CD4-positive, alpha-beta T cell (primary cell): ENCODE data around the gene SYF2. TPM values are rescaled to one million over a fixed set of nuclear protein-coding genes. Genes with fewer than 3 reads are reported as not detected.

Source experiments
- ATAC-seq: fragments of 200-7000 bp; cut with Tn5 transposase; one replicate; pipeline ENCODE4 v1.10.0; 2022; ENCODE audit warnings: mild to moderate bottlenecking; ENCODE audit not compliant: poor library complexity
- CTCF ChIA-PET: fragments of 350-600 bp; sonication (Branson Sonifier 250); formaldehyde crosslinking; loops from one replicate; lab custom pipeline; 2021; ENCODE audit warnings: antibody characterized with exemption, inconsistent platforms; lab: Charles Lee
- POLR2A ChIA-PET: fragments of 350-600 bp; sonication (Branson Sonifier 250); formaldehyde crosslinking; loops from one replicate; lab custom pipeline; 2021; ENCODE audit warnings: antibody characterized with exemption, inconsistent platforms; lab: Charles Lee
- DNase-seq, 14 experiments: peaks; one replicate each; pipeline ENCODE4 v3.0.0-alpha.2; 2013 to 2020; ENCODE audit warnings: mixed read lengths in 2 of 14
- H3K27ac ChIP-seq, 2 donors: one replicate each; pipeline versions ENCODE4 v1.5.1 to v1.7.0; 2013; ENCODE audit warnings: low read length in 2 of 2, low read depth in 1 of 2, mild to moderate bottlenecking in 1 of 2
- H3K27me3 ChIP-seq, 2 experiments: 1 replicate in 1 of 2; 2 replicates in 1 of 2; pipeline versions ENCODE4 v1.6.1 to v1.7.0; 2013; ENCODE audit warnings: low read length in 2 of 2, control low read depth in 1 of 2, mild to moderate bottlenecking in 1 of 2, moderate library complexity in 1 of 2; ENCODE audit not compliant: insufficient read depth in 2 of 2, control insufficient read depth in 1 of 2
- H3K36me3 ChIP-seq: one replicate; pipeline ENCODE4 v1.6.1; 2013; ENCODE audit warnings: low read length, control low read depth; ENCODE audit not compliant: insufficient read depth
- H3K4me1 ChIP-seq: one replicate; pipeline ENCODE4 v1.6.1; 2013; ENCODE audit warnings: low read length, control low read depth; ENCODE audit not compliant: insufficient read depth
- H3K4me3 ChIP-seq: one replicate; pipeline ENCODE4 v1.5.1; 2013; ENCODE audit warnings: mild to moderate bottlenecking, low read length, moderate library complexity
- H3K9me3 ChIP-seq, 2 experiments: 1 replicate in 1 of 2; 2 replicates in 1 of 2; pipeline versions ENCODE4 v1.6.1 to v1.7.0; 2013; ENCODE audit warnings: low read length in 2 of 2, mild to moderate bottlenecking in 2 of 2, control low read depth in 1 of 2, moderate library complexity in 1 of 2; ENCODE audit not compliant: control insufficient read depth in 1 of 2, insufficient read depth in 1 of 2
- H3K27ac Mint-ChIP-seq: one replicate; pipeline ENCODE4 v1.8.0; 2020; ENCODE audit warnings: mixed read lengths
- H3K27me3 Mint-ChIP-seq: one replicate; pipeline ENCODE4 v1.8.0; 2021; ENCODE audit warnings: mixed read lengths
- H3K36me3 Mint-ChIP-seq: one replicate; pipeline ENCODE4 v1.8.0; 2021; ENCODE audit warnings: low read depth, mixed read lengths
- H3K4me1 Mint-ChIP-seq: one replicate; pipeline ENCODE4 v1.8.0; 2021; ENCODE audit warnings: low read depth, mixed read lengths
- H3K4me3 Mint-ChIP-seq: one replicate; pipeline ENCODE4 v1.8.0; 2020; ENCODE audit warnings: mild to moderate bottlenecking, mixed read lengths
- H3K9me3 Mint-ChIP-seq: one replicate; pipeline ENCODE4 v1.8.0; 2020; ENCODE audit warnings: mixed read lengths
- CTCF ChIP-seq: fragments of 200-600 bp; IDR thresholded peaks from one replicate; pipeline ENCODE4 v1.8.0; 2022; ENCODE audit warnings: antibody characterized with exemption, mild to moderate bottlenecking
- intact Hi-C, 2 experiments: fragments of 100-400 bp; cut with DNase I in 1 of 2; cut with micrococcal nuclease in 1 of 2; formaldehyde crosslinking; loops; one replicate each; pipeline versions ENCODE4 v1.15.1 to v1.9.0; 2023 to 2025; cut with DNase I, micrococcal nuclease
- total RNA-seq, 174 experiments: library from RNA in 2 of 174; stranded (reverse) in 2 of 174; gene quantifications; one replicate each; pipeline ENCODE4 v1.2.3 and lab custom pipeline; 2021 to 2026

The SYF2 gene
- total RNA-seq, 2 experiments from 2014 or later: 93.3 to 98.9 TPM

GRCh38 chr1:25194572-25195020 lies 37.7 kb downstream of the SYF2 start:
- Mint-ChIP-seq H3K4me1 (peaks cover 18% of the 10 kb centered on the region), H3K4me3 (no peak overlapping the region), H3K9me3 (no peaks in the 10 kb centered on the region), H3K27ac (no peak overlapping the region), H3K27me3 (no peaks in the 10 kb centered on the region), H3K36me3 (no peaks in the 10 kb centered on the region)
- H3K36me3 ChIP-seq: no peaks in the 10 kb centered on the region
- H3K27ac ChIP-seq: no peak overlapping the region
- no peak for TF ChIP-seq CTCF
- ChIA-PET POLR2A (interaction anchor here (0.6 kb wide), 1 partner anchor 266 kb away, joined by 3 read pairs; no protein-coding TSS in a partner anchor), CTCF (no interaction called here)
- intact Hi-C loops: no loop called here
- no peak for DNase-seq
- peaks cover 0 to 2% of the 10 kb centered on the region in 2 experiments for H3K27me3 ChIP-seq
- no peaks in the 10 kb centered on the region for H3K9me3 ChIP-seq
- no peak for ATAC-seq
- H3K4me3 ChIP-seq: no peak overlapping the region
- H3K4me1 ChIP-seq: peaks cover 6% of the 10 kb centered on the region

GRCh38 chr1:25194054-25194453 lies 38.2 kb downstream of the SYF2 start:
- no peaks in the 10 kb centered on the region for H3K9me3 ChIP-seq
- no peak for TF ChIP-seq CTCF
- no peaks in the 10 kb centered on the region for H3K36me3 ChIP-seq
- Mint-ChIP-seq H3K36me3 (no peaks in the 10 kb centered on the region), H3K27me3 (no peaks in the 10 kb centered on the region), H3K4me3 (no peak overlapping the region), H3K27ac (no peak overlapping the region), H3K9me3 (no peaks in the 10 kb centered on the region), H3K4me1 (peaks cover 18% of the 10 kb centered on the region)
- DNase-seq: no peak
- no peak for ATAC-seq
- H3K4me3 ChIP-seq: no peak overlapping the region
- POLR2A ChIA-PET: interaction anchor here (0.6 kb wide), 1 partner anchor 266 kb away, joined by 3 read pairs; no protein-coding TSS in a partner anchor
- intact Hi-C loops: no loop called here
- peaks cover 0 to 2% of the 10 kb centered on the region in 2 experiments for H3K27me3 ChIP-seq
- peaks cover 6% of the 10 kb centered on the region for H3K4me1 ChIP-seq
- no peak overlapping the region for H3K27ac ChIP-seq
- CTCF ChIA-PET: no interaction called here

- no peaks in the 10 kb centered on the region for H3K36me3 Mint-ChIP-seq
- no peak overlapping the region for H3K4me3 Mint-ChIP-seq
- POLR2A ChIA-PET: no interaction called here
- Histone ChIP-seq H3K4me3 (no peak overlapping the region), H3K27me3 (peaks cover 0 to 2% of the 10 kb centered on the region in 2 experiments), H3K9me3 (no peaks in the 10 kb centered on the region), H3K36me3 (no peaks in the 10 kb centered on the region), H3K27ac (no peak overlapping the region), H3K4me1 (peaks cover 3% of the 10 kb centered on the region)
- H3K9me3 Mint-ChIP-seq: no peaks in the 10 kb centered on the region
- no peak overlapping the region for H3K27ac Mint-ChIP-seq
- DNase-seq (no peak), ATAC-seq (no peak)
- CTCF ChIA-PET: no interaction called here
- H3K27me3 Mint-ChIP-seq: no peaks in the 10 kb centered on the region
- intact Hi-C loops: no loop called here
- TF ChIP-seq CTCF: no peak
- peaks cover 11% of the 10 kb centered on the region for H3K4me1 Mint-ChIP-seq
Measured at GRCh38 chr1:25193229-25193628, 39.1 kb downstream of the SYF2 start.
